Heart left ventricle (tissue), 16 donors: ENCODE data around the gene CXCL14. TPM values are rescaled to one million over a fixed set of nuclear protein-coding genes. Genes with fewer than 3 reads are reported as not detected.

Experiments used
- ATAC-seq, 4 donors: fragments of 200-7000 bp; cut with Tn5 transposase; one replicate each; pipeline ENCODE4 v1.9.1; 2020 to 2022; ENCODE audit warnings: moderate library complexity in 4 of 4, mild to moderate bottlenecking in 3 of 4, moderate number of reproducible peaks in 1 of 4
- DNase-seq, 5 donors: peaks; one replicate each; pipeline ENCODE4 v3.0.0-alpha.2; 2020
- H3K27ac ChIP-seq, 12 donors: fragments of 200-600 bp; sonication (generic) in 4 of 12; one replicate each; pipeline versions ENCODE4 v1.5.0 to v1.8.0; 2016 to 2022; ENCODE audit warnings: mild to moderate bottlenecking in 2 of 12
- H3K27me3 ChIP-seq, 9 donors: fragments of 200-600 bp; sonication (generic) in 2 of 9; one replicate each; pipeline versions ENCODE4 v1.5.1 to v1.8.0; 2016 to 2022; ENCODE audit warnings: mild to moderate bottlenecking in 3 of 9
- H3K36me3 ChIP-seq, 9 donors: fragments of 200-600 bp; sonication (generic) in 2 of 9; one replicate each; pipeline versions ENCODE4 v1.5.0 to v1.8.0; 2018 to 2022; ENCODE audit warnings: mild to moderate bottlenecking in 2 of 9
- H3K4me1 ChIP-seq, 12 donors: fragments of 200-600 bp; sonication (generic) in 4 of 12; one replicate each; pipeline versions ENCODE4 v1.5.0 to v1.8.0; 2016 to 2022; ENCODE audit warnings: mild to moderate bottlenecking in 3 of 12
- H3K4me3 ChIP-seq, 12 donors: fragments of 200-600 bp; sonication (generic) in 4 of 12; one replicate each; pipeline versions ENCODE4 v1.5.0 to v1.8.0; 2017 to 2022; ENCODE audit warnings: mild to moderate bottlenecking in 9 of 12, moderate library complexity in 4 of 12
- H3K9me3 ChIP-seq, 12 donors: fragments of 200-600 bp; sonication (generic) in 4 of 12; one replicate each; pipeline versions ENCODE4 v1.5.0 to v1.8.0; 2016 to 2022; ENCODE audit warnings: mild to moderate bottlenecking in 1 of 12
- CTCF ChIP-seq, 12 donors: fragments of 200-600 bp; sonication (generic) in 4 of 12; IDR thresholded peaks; one replicate each; pipeline versions ENCODE4 v1.5.0 to v1.8.0; 2018 to 2022; ENCODE audit warnings: antibody characterized with exemption in 12 of 12, mild to moderate bottlenecking in 5 of 12
- POLR2A ChIP-seq, 2 donors: fragments of 450-650 bp; IDR thresholded peaks; one replicate each; pipeline ENCODE4 v1.6.1; 2017; ENCODE audit warnings: antibody characterized with exemption in 2 of 2, mild to moderate bottlenecking in 2 of 2, moderate library complexity in 2 of 2
- WGBS, 4 donors: extraction: QIAGEN DNeasy Blood & Tissue Kit in 2 of 4; methylation state at CpG; one replicate each; pipeline versions ENCODE4 v1.1.5 to v1.1.7; 2013 to 2018; 5-methylcytosine and 5-hydroxymethylcytosine counted together
- intact Hi-C, 10 donors: fragments of 100-400 bp; cut with DNase I; formaldehyde crosslinking; loops; one replicate each; pipeline versions ENCODE4 v1.11.1 to v1.14.2; 2022
- polyA plus RNA-seq, 2 donors: library from polyadenylated mRNA; stranded (reverse); fragments of 200-250 nt; gene quantifications; one replicate each; pipeline ENCODE4 v1.2.3, GENCODE V29; 2013
- total RNA-seq, 9 donors: library from RNA; depleted of rRNA in 2 of 9; stranded (reverse); fragments of >200 nt in 2 of 9; fragmentation: NEBNext Ultra II Directional in 3 of 9; extraction: Animal tissue kit (Norgen Biotek cat#: 25700) in 3 of 9; gene quantifications; one replicate each; pipeline versions ENCODE4 v1.1.0 to v1.2.4, GENCODE V29; 2016 to 2023
- donor health status: ischemic (EF 13 %, LVEDD 7.1; RV severe dilation, severe dysfunction).
- donor health status: healthy with polysubstance abuse.
- donor health status: DM: no; HTN: yes; CAD: no.
- donor health status: DM: no; HTN: no; CAD: no.
- donor health status: ischemic (EF 25% LVEDD 6.9; RV normal size, moderate dysfunction).
- donor health status: ischemic (EF 25% LVEDD 5.7; RV mildly dilated, moderate dysfunction).
- donor health status: healthy.
- donor health status: DM: yes; HTN: yes; CAD: no.
- donor health status: ischemic (EF 35%, LVEDD 5.7; RV mildly dilated, moderate dysfunction).
- donor health status: nonischemic (EF 11% LVEDD 7.7; RV severe dilation, severe dysfunction).
- donor health status: DM: yes; HTN: yes; CAD: no.
- donor health status: PGD.
- donor health status: ischemic (EF 29% LVEDD 5.4; RV normal size, mild dysfunction).
- donor health status: nonischemic (EF 23%, LVEDD 6.1; RV moderate dilation, normal function).

Gene CXCL14
- total and polyA plus RNA-seq, 11 donors, result 0.22 to 31.8 (median 0.69) TPM

DNA sequence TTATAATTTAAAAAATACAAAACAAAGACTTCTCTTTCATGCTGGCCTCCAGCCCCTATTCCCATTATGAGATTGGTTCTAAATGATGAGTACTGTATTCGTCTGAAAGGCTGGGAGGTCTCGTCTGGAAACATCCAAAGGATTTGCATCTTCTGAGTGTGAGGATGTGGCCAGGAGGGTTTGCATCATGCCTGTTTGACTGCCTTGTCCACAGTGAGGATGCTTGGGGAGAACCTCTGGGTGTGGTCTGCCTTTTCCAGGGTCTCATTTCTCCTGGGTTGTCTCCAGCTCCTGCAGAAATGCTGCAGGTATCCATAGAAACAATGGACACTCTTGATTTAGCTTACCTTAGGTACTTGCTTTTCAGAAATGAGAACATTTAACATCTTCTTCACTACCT is 26.4 kb upstream of the CXCL14 start:
- H3K4me3 ChIP-seq, result no peak overlapping the region
- intact Hi-C loops, result no loop called here
- no peaks in the 10 kb centered on the region for H3K4me1 ChIP-seq
- DNase-seq (no peak), ATAC-seq (no peak)
- H3K36me3 ChIP-seq, result no peaks in the 10 kb centered on the region
- no peaks in the 10 kb centered on the region for H3K9me3 ChIP-seq
- H3K27ac ChIP-seq, result no peak overlapping the region
- peaks cover 0 to 13% (median 0%) of the 10 kb centered on the region in 9 donors for H3K27me3 ChIP-seq
- TF ChIP-seq CTCF (IDR thresholded peaks at IDR 0.05) (no peak), POLR2A (IDR thresholded peaks at IDR 0.05) (no peak)
- 62 to 86% (median 75%) methylated on average over 2 of the region's 2 CpGs for WGBS, 4 donors

DNA sequence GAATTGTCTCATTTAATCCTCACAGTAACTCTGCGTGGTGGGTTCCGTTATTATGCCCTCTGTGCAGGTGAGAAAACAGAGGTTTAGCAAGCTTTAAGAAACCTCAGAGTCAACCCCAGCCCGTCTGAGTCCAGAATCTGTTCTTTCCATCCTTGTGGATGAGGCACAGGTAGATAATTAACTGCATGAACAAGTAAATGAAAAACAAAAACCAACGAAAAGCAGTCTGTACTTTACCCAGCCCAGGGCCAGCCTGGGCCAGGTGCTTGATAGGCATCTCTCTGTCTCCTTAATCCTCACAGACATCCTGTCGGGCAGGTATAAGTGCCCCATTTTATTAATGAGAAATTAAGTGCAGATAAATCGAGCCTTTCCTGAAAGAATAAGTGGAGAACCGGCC is 25.3 kb upstream of the CXCL14 start:
- no peak for TF ChIP-seq CTCF (IDR thresholded peaks at IDR 0.05)
- TF ChIP-seq POLR2A (IDR thresholded peaks at IDR 0.05), result no peak
- Histone ChIP-seq H3K9me3 (no peaks in the 10 kb centered on the region), H3K27me3 (peaks cover 0 to 10% (median 0%) of the 10 kb centered on the region in 9 donors), H3K4me3 (no peak overlapping the region), H3K36me3 (no peaks in the 10 kb centered on the region), H3K4me1 (no peaks in the 10 kb centered on the region), H3K27ac (no peak overlapping the region)
- 80 to 86% (median 85%) methylated on average over 7 of the region's 7 CpGs for WGBS, 4 donors
- intact Hi-C loops, result no loop called here
- DNase-seq (no peak), ATAC-seq (no peak)

DNA sequence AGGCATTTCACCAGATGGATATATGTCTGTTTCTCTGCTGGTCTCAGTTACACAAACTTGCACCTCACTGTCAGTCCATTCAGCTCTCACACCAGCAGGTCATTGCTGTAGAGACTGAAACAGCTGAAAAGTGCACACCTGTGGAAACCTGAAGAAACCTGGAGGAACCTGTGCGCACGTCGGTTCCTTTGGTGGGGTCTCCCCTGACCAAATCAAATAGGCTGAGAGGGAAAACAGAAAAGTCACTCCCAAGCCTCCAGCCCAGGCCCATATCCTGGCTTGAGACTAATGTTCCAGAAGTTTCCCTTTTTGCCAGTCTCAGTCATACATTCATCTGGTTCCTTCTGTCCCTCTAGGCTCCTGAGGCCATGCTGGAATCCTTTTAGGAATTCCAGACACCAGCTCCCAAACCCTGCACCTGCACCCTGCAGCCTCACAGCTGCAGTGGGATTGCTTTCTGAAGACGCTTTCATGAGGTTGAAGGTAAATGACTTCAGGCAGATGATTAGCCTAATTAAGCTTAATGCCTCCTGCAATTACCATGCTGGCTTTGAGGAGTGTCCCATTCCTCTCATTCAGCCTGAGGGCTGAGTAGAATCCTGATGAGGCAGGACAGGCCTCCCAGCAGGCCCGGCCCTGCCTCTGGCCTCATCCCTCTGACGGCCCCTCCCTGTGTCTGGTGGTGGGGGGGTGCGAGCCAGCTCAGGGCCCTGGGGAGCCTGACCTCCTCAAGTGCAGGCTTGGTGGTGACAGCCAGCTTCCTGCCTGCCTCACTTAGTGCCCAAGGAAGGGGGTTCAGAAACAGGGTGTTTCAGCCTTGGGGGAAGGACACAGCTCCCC is 24.3 kb upstream of the CXCL14 start:
- H3K4me3 ChIP-seq, result no peak overlapping the region
- ATAC-seq, result no peak
- H3K4me1 ChIP-seq, result no peaks in the 10 kb centered on the region
- H3K36me3 ChIP-seq, result no peaks in the 10 kb centered on the region
- no peaks in the 10 kb centered on the region for H3K9me3 ChIP-seq
- no peak overlapping the region for H3K27ac ChIP-seq
- 70 to 81% (median 78%) methylated on average over 5 to 7 of the region's 7 CpGs for whole genome bisulfite sequencing, 4 donors
- no peak for DNase-seq
- H3K27me3 ChIP-seq, result peaks cover 0 to 3% (median 0%) of the 10 kb centered on the region in 9 donors
- TF ChIP-seq POLR2A (IDR thresholded peaks at IDR 0.05) (no peak), CTCF (IDR thresholded peaks at IDR 0.05) (no peak)
- intact Hi-C loops, result no loop called here

DNA sequence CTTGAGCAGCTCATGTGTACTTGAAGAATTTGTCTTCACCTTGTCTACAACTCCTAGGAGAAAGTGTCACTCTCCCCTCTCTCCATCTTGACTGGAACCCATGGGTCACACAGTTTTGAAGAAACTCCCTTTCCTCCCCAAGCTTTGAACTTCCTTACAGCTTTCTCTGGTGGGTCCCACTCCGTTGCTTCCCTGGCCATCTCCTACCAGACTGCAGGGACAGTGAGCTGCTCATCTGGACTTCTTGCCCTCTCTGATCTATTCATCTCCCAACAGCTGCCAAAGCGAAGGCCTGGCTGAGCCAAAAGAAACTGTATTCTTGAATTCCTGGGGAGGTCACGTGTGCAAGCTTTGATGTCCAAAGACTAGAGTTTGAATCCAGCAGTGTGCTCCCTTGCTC is 22.7 kb upstream of the CXCL14 start:
- DNase-seq (no peak), ATAC-seq (no peak)
- Histone ChIP-seq H3K4me3 (no peak overlapping the region), H3K27ac (no peak overlapping the region), H3K9me3 (no peaks in the 10 kb centered on the region), H3K27me3 (peaks cover 0 to 8% (median 0%) of the 10 kb centered on the region in 9 donors), H3K4me1 (no peaks in the 10 kb centered on the region), H3K36me3 (no peaks in the 10 kb centered on the region)
- no peak for TF ChIP-seq CTCF (IDR thresholded peaks at IDR 0.05)
- no peak for TF ChIP-seq POLR2A (IDR thresholded peaks at IDR 0.05)
- WGBS, 4 donors, result 80 to 89% (median 84%) methylated on average over 3 of the region's 3 CpGs
- intact Hi-C loops, result no loop called here
